RWPE1 (cell line): Measurements from ENCODE around the gene PABPN1L.
A peak's percentile ranks its signal among the peaks of the same experiment; 100 is the strongest.

Experiments
- CTCF ChIA-PET: fragments of 350-600 bp; sonication (Branson Sonifier 250); formaldehyde crosslinking; extraction: SDS; loops from one replicate; lab custom pipeline; 2021; lab: Yijun Ruan, JAX
- POLR2A ChIA-PET: fragments of 400-600 bp; formaldehyde crosslinking; extraction: SDS; loops from one replicate; lab custom pipeline; 2020; ENCODE audit warnings: antibody characterized with exemption; ENCODE audit not compliant: low non-redundant PET; lab: Yijun Ruan, JAX
- DNase-seq: peaks from one replicate; pipeline ENCODE4 v3.0.0; 2012; ENCODE audit warnings: low spot score
- H3K27ac ChIP-seq: fragments of 450-650 bp; 2 replicates; pipeline ENCODE4 v1.5.1; 2017
- CTCF ChIP-seq: fragments of 450-650 bp; conservative IDR thresholded peaks from 2 replicates; pipeline ENCODE4 v1.5.1; 2017; ENCODE audit warnings: low read depth, mild to moderate bottlenecking

The PABPN1L gene

GRCh38 chr16:88865310-88865709, 1.1 kb downstream of the PABPN1L start:
- no peak overlapping the region for H3K27ac ChIP-seq
- ChIA-PET POLR2A (interaction anchor here (0.7 kb wide), 1 partner anchor 57 kb away, joined by 3 read pairs; no protein-coding TSS in a partner anchor), CTCF (no interaction called here)
- DNase-seq, result no peak
- no peak for TF ChIP-seq CTCF

GRCh38 chr16:88864521-88864920, 1.9 kb downstream of the PABPN1L start:
- CTCF ChIA-PET, result no interaction called here
- POLR2A ChIA-PET, result no interaction called here
- TF ChIP-seq CTCF, result no peak
- no peak for DNase-seq
- H3K27ac ChIP-seq, result no peak overlapping the region

- ChIA-PET POLR2A (no interaction called here), CTCF (no interaction called here)
- TF ChIP-seq CTCF, result no peak
- DNase-seq, result no peak
- H3K27ac ChIP-seq, result no peak overlapping the region
Observed at GRCh38 chr16:88864099-88864498, 2.4 kb downstream of the PABPN1L start.

GRCh38 chr16:88863426-88863825, 3.0 kb downstream of the PABPN1L start:
- POLR2A ChIA-PET, result no interaction called here
- CTCF ChIA-PET, result no interaction called here
- TF ChIP-seq CTCF, result no peak
- no peak for DNase-seq
- no peak overlapping the region; the same call in 1 of the 2 replicates for H3K27ac ChIP-seq

- CTCF ChIA-PET, result interaction anchor here (0.6 kb wide), 1 partner anchor 275 kb away, joined by 3 read pairs; no protein-coding TSS in a partner anchor
- POLR2A ChIA-PET, result no interaction called here
- no peak for TF ChIP-seq CTCF
- peak overlapping the region; percentile 5; the same call in 1 of the 2 replicates for H3K27ac ChIP-seq
- DNase-seq, result no peak
Observed at GRCh38 chr16:88862968-88863367, 3.5 kb downstream of the PABPN1L start.

- H3K27ac ChIP-seq, result 0 out of 2 replicates have a peak overlapping the region, but pooled peaks have one; percentile 2
- ChIA-PET POLR2A (no interaction called here), CTCF (interaction anchor here (0.7 kb wide), 1 partner anchor 45 kb away, joined by 3 read pairs; no protein-coding TSS in a partner anchor)
- no peak for TF ChIP-seq CTCF
- no peak for DNase-seq
Observed at GRCh38 chr16:88861359-88861758, 5.1 kb downstream of the PABPN1L start.
